GM18520 (cell line): ENCODE data around the gene HECTD3.
"Not testable (repeated sequence)": the region's sequence is repeated elsewhere in the genome, so short reads cannot be mapped to it uniquely, and the experiment has no call there.

Source experiments
- ATAC-seq: cut with Tn5 transposase; IDR thresholded peaks from one replicate; pipeline ENCODE4 v1.9.1; 2021; ENCODE audit not compliant: unreplicated experiment

HECTD3 gene

GRCh38 chr1:45014321-45015028 lies 3.4 kb upstream of the HECTD3 start:
- no peak for ATAC-seq

DNA sequence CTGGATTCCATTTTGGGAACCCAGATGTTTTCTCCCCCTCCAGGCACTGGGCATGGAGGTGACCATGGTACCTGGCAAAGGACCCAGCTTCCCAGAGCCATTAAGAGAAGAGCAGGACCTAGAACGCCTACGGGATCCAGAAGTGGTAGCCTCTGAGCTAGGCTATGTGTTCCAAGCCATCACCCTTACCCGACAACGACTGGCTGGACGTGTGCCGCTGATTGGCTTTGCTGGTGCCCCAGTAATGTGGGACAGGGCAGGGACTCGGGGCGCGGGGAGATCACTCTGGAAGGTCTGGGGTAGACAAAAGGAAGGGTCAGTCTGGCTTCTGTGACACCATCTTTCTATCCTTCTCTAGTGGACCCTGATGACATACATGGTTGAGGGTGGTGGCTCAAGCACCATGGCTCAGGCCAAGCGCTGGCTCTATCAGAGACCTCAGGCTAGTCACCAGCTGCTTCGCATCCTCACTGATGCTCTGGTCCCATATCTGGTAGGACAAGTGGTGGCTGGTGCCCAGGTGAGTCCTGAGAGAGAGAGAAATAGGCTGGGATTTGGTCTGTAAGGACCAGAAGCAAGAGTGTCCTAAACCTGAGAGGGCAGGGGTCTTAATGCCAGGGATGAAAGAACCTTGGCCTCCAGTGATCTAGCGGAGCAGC lies 2.6 kb upstream of the HECTD3 start:
- no peak for ATAC-seq

- no peak for ATAC-seq
These were observed 1.6 kb upstream of the HECTD3 start for GRCh38 chr1:45012639-45013278.

DNA sequence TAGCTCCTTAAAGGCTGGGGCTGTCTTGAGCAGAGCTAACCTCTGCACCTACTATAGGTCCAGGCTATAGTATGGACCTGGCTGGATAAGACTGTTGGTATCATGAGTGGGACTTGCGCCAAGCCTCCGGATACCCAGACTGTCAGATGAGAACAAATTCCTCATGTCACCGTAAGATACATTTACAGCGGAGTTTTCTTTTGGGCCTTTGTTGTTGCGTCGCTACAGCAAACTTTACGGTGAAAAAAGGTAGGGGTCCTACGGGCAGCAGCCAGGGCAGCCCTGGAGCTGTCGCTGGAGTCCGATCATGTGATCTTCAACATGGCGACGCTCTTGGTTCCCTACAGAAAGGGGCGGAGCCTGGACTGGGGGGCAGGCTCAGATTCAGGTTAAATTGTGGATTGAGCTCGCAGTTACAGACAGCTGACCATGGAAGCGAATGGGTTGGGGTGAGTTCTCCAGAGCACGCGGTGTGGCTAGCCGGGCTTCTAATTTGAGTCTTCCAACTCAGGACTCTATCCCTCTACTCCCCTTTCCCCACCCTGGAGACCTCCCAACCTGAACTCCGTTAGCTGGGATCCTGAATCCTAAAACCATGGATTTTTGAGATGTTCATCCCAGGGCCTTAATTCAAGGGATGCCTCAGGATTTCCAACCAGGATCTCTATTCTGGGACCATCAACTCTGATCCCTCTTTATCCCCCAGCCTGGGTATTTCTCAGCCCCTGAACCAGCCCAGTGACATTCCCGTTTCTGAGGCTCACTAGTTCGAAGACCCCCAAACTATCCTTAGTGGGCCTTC lies 914 bp upstream of the HECTD3 start, which contains the start of gene UROD:
Gene UROD (plus strand): TSS at position 418 of the 802 bp plus-strand sequence. CDS start 12 bp downstream, at position 430.
- peak; percentile 61 for ATAC-seq

- ATAC-seq: no peak
These were observed 919 bp downstream of the HECTD3 start for GRCh38 chr1:45009956-45010854.

- no peak for ATAC-seq
These were observed 1.7 kb downstream of the HECTD3 start for GRCh38 chr1:45009296-45009865.

- ATAC-seq: no peak
These were observed 2.6 kb downstream of the HECTD3 start for GRCh38 chr1:45008516-45008915.

- no peak for ATAC-seq
These were observed 3.0 kb downstream of the HECTD3 start for GRCh38 chr1:45008076-45008475.

DNA sequence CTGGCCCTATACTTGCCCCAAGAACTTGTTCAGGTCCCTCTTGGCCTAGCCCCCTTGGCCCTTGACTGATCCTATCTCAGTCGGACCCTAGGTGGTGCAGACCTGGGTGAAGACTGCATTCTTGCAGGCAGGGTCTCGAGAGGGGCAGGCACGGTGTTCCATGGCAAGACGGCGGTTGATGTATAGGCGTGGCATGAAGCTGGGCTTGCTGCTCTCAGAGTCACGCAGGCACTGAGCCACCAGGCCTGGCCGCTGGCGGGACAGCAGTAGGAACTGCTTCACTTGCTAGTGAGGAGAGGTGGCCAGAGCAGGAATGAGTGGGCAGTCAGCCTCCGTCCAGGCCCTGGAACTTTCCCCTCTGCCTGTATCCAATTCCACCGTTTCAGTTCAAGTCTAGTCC lies 3.8 kb downstream of the HECTD3 start:
- ATAC-seq: no peak

GRCh38 chr1:45005761-45006160 lies 5.4 kb downstream of the HECTD3 start:
- no peak for ATAC-seq

DNA sequence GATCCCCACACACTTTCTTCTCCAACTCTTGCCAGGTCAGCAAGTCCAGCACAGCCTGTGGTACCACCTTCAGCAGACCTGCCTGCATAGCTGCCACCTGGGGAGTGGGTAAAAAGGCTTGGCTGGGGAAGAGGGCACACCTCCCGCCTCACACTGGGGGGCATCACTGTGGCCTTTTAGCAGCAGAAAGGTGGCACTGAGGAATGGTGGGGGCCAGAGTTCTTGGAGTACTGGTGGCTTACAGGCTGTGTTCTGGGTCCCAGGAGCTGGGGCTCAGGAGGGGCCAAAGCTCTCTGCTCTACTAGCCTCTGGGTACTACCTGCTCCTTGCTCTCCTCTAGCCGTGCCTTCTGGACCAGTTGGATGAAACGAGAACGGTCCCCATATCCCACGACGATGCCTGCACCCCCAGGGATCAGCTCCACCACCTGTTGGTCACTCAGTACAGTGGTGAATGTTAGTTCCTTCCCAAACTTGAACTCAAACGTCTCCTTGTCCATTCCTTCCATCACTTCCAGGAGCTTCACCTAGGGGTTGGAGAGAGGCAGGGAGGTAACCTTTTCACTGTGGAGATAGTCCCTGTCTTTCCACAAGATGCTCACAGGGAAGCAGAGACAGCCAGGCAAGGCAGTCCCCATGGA lies 6.7 kb downstream of the HECTD3 start:
- no peak for ATAC-seq

DNA sequence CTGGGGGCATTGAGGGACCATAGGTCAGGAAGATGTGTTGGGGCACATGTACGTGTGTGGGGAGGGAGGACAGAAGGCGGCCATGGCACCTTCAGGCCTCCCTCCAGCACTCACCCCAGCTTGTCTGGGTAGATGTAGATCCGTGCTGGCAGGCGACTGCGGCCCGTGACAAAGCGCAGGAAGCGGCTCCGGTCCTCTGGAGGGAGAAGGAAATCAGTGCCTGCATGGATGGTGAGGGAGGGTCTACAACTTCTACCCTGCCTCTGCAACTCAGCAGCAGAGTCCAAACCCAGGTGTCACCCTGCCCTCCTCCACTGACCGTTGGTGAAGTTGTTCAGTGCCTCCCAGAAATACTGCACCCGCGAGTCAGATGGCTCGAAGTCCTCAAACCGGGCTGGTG lies 7.4 kb downstream of the HECTD3 start:
- no peak for ATAC-seq

DNA sequence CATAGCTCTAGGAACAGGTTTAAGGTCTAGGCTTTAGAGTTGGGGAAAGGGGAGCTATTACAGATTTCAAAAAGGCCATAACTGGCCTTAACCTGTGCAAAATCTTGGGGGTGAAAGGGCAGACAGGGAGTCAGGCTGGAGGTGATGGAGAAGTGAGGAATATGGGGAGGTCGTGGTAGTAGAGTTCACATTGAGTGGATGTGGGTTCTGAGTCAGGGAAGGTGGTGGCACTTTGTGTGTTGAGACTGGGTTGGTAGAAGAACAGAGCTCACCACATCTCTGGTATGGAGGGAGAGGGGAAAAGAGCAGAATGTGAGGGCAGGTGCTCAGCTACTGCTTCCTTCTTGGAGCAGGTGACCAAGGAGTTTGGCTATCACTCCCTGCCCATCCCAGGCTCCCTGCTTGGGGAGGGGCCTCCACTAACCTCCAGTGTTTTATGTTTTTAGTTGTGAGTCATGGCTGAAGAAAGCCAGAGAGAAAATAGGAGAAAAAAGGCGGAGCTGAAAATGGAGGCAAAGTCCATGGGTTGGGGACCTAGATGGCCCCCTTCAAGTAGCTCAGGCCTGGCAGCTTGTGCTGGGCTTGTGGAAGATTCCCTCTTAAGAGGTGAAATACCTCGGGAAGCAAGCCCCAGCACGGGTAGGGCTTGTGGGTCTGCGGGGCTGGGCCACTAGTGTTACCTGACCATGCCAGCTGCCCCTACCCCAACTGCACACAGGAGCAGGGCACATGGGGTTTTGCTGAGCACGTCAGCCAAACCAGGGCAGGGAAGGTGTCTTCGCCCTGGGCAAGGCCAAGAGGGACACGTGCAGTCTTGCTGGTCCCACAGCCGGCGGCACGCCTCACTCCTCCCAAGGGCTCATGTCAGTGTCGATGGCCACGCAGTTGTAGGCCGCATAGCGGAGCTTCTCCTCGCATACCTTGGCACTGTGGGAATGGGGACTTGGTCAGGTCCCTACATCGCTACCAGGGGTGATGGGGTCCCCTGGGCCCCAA lies 8.2 kb downstream of the HECTD3 start:
- no peak for ATAC-seq

DNA sequence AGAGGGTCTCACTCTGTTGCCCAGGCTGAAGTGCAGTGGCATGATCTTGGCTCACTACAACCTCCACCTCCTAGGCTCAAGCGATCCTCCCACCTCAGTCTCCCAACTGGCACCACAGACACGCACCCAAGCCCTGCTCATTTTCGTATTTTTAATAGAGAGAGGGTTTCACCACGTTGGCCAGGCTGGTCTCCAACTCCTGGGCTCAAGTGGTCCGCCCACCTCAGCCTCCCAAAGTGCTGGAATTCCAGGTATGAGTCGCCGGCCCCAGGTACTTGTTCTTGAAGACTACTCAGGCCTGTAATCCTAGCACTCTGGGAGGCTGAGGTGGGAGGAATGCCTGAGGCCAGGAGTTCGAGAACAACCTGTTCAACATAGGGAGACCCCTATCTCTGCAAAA lies 9.5 kb downstream of the HECTD3 start:
- not testable (repeated sequence) for ATAC-seq

DNA sequence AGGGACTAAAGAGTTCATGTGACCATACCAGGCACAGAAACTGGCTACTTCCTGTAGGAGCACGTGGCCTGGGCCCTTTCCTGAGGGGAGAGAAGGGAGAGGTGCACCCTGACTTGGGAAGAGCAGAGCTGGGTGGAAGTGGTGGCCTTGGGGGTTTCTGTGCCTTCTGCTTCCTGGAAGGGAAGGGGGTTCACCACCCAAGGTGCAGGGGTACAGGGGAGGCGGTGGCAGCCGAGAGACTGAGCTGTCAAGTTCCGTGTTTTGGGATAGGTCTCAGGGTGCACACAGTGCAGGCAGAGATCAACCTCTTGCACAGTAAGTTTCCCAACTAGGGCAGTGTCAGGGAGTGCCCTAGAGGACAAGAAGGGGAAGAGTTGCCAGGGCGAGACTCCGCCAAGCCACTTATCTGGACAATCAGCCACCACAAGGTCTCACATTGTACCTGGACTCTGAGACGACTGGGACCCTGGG lies 10.1 kb downstream of the HECTD3 start:
- ATAC-seq: no peak

DNA sequence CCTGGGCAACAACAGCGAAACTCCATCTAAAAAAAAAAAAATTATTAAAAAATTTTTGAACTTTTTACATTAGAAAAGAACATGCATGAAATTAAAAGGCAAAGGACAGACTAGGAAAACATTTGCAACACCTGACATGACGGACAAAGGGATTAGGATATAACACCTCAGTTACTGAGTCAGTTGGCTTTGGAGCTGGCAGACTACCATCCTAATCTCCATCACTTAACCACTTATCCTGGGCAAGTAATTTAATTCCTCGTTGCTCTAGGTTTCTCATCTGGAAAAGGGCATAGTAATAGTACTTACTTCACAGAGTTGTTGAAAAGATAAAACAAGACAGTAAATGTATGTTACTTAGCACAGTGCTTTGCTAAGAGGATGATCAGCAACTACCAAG lies 11.9 kb downstream of the HECTD3 start:
- ATAC-seq: no peak

DNA sequence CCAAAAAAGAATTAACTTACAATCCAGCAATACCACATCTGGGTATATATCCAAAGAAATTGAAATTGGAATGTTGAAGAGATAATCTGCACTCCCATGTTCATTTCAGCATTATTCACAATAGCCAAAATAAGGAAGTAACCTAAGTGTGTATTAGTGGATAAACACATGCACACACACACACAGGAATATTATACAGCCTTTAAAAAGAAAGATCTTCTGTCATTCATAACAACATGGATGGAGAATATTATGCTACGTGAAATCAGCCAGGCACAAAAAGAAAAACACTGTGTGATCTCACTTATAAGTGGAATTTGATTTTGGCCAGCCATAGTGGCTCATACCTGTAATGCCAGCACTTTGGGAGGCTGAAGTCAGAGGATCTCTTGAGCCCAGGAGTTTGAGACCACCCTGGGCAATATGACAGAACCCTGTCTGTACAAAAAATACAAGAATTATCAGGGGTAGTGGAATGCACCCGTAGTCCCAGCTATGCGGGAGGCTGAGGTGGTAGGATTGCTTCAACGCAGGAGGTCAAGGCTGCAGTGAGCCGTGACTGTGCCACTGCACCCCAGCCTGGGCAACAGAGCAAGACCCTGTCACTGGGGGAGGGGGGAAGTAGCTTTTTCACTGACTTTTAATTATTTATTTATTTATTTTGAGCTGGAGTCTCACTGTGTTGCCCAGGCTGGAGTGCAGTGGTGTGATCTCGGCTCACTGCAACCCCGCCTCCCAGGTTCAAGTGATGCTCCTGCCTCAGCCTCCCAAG lies 15.5 kb downstream of the HECTD3 start:
- ATAC-seq: no peak
